Breast epithelium (tissue), 3 donors: ENCODE results near the gene C22orf15.

Experiments used
- POLR2AphosphoS5 ChIP-seq, 3 donors: sonication (generic); formaldehyde crosslinking; IDR thresholded peaks; one replicate each; pipeline ENCODE4 v1.6.1; 2017; ENCODE audit warnings: antibody characterized with exemption in 3 of 3
- TF ChIP-seq, protein P1 (sequence below), 3 donors: fragments of 450-650 bp; IDR thresholded peaks; one replicate each; pipeline ENCODE4 v1.5.1; 2016 to 2017; ENCODE audit warnings: antibody characterized with exemption in 3 of 3, mild to moderate bottlenecking in 3 of 3, moderate library complexity in 3 of 3

DNA sequence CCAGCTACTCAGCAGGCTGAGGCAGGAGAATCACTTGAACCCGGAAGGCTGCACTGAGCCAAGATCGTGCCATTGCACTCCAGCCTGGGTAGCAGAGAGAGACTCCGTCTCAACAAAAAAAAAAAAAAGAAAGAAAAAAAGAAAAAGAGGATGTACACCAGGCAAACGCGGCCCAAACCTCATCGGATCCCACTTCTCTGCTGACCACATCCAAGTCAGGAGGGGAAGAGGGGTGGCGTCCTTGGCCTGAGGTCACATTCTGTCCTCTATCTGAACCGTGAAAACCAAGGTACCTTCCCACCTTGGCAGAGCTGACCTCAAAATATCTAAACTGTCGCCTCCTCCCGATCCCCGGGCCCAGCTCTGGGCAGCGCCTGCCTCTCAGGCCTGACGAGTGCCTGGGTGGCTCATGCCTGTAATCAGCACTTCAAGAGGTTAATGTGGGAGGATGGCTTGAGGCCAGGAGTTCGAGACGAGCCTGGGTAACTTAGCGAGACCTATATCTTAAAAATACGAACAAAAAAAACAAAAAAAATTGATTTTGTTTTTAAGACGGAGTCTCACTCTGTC is 46.9 kb upstream of the C22orf15 start:
- TF ChIP-seq, protein P1, sequence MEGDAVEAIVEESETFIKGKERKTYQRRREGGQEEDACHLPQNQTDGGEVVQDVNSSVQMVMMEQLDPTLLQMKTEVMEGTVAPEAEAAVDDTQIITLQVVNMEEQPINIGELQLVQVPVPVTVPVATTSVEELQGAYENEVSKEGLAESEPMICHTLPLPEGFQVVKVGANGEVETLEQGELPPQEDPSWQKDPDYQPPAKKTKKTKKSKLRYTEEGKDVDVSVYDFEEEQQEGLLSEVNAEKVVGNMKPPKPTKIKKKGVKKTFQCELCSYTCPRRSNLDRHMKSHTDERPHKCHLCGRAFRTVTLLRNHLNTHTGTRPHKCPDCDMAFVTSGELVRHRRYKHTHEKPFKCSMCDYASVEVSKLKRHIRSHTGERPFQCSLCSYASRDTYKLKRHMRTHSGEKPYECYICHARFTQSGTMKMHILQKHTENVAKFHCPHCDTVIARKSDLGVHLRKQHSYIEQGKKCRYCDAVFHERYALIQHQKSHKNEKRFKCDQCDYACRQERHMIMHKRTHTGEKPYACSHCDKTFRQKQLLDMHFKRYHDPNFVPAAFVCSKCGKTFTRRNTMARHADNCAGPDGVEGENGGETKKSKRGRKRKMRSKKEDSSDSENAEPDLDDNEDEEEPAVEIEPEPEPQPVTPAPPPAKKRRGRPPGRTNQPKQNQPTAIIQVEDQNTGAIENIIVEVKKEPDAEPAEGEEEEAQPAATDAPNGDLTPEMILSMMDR (IDR thresholded peaks at IDR 0.05), result no peak
- TF ChIP-seq POLR2AphosphoS5 (IDR thresholded peaks at IDR 0.05), result no peak
